GM12865 (cell line): ENCODE results near the gene ACTN3.

Experiments
- DNase-seq: peaks from one replicate; pipeline ENCODE4 v3.0.0; 2010; ENCODE audit warnings: low read depth
- H3K4me3 ChIP-seq: 2 replicates; pipeline ENCODE4 v1.5.1; 2011; ENCODE audit warnings: mild to moderate bottlenecking, low read depth, low read length, control low read depth
- TF ChIP-seq, protein P1 (sequence below): IDR thresholded peaks from 2 replicates; pipeline ENCODE4 v1.5.1; 2011; ENCODE audit warnings: low read length, control low read depth, low read depth, inconsistent platforms; ENCODE audit not compliant: insufficient read depth; ENCODE audit errors: missing control alignments

Gene ACTN3

DNA sequence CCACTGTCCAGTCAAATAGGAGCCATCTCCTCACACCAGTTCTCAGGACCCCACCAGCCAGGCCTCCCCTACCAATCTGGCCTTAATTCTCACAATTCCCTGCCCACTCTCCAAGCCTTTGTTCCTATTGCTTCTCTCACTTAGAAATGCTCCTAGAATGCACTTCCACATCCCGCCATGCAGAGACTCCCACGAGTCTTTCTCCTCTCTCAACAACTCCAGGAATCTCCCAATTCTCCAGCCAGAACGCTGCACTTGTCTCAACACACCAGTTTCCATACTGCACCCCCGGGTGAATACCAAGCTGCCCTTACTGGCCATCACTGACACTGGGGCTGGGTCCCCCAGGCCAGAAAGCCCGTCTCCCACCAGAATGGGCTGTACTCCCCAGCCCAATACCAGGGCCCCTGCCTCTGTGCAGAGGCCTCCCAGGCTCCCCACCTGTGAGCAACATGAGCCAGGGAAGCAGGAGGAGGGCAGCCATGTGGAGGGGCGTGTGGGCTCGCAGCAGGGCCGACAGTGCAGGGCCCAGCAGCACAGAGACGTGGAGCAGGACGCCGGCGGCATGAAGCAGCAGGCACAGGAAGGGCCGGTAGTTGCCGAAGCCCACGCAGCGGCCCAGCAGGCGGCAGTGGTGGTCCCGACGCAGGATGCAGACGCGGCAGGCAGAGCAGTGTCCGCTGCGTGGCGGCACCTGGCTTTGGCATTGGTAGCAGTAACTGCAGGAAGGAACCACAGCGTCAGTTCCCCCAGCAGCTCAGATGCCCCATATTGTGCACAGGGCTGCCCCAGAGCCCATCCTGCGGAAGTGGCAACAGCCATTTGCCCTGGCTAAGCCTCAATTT is 3.2 kb upstream of the ACTN3 start:
- DNase-seq = peak; percentile 90
- TF ChIP-seq, protein P1, sequence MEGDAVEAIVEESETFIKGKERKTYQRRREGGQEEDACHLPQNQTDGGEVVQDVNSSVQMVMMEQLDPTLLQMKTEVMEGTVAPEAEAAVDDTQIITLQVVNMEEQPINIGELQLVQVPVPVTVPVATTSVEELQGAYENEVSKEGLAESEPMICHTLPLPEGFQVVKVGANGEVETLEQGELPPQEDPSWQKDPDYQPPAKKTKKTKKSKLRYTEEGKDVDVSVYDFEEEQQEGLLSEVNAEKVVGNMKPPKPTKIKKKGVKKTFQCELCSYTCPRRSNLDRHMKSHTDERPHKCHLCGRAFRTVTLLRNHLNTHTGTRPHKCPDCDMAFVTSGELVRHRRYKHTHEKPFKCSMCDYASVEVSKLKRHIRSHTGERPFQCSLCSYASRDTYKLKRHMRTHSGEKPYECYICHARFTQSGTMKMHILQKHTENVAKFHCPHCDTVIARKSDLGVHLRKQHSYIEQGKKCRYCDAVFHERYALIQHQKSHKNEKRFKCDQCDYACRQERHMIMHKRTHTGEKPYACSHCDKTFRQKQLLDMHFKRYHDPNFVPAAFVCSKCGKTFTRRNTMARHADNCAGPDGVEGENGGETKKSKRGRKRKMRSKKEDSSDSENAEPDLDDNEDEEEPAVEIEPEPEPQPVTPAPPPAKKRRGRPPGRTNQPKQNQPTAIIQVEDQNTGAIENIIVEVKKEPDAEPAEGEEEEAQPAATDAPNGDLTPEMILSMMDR = peak; percentile 70
- H3K4me3 ChIP-seq = peak overlapping the region; percentile 88

DNA sequence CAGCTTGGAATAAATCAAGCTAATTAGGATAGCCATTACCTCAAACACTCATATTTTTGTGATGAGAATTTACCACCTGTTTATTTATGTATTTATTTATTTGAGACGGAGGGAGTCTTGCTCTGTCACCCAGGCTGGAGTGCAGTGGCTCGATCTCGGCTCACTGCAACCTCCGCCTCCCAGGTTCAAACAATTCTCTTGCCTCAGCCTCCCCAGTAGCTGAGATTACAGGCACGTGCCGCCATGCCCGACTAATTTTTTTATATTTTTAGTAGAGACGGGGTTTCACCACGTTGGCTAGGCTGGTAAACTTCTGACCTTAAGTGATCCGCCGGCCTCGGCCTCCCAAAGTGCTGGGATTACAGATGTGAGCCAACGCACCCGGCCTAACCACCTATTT is 1.8 kb upstream of the ACTN3 start:
- peak overlapping the region; percentile 88 for H3K4me3 ChIP-seq
- DNase-seq = peak; percentile 25

DNA sequence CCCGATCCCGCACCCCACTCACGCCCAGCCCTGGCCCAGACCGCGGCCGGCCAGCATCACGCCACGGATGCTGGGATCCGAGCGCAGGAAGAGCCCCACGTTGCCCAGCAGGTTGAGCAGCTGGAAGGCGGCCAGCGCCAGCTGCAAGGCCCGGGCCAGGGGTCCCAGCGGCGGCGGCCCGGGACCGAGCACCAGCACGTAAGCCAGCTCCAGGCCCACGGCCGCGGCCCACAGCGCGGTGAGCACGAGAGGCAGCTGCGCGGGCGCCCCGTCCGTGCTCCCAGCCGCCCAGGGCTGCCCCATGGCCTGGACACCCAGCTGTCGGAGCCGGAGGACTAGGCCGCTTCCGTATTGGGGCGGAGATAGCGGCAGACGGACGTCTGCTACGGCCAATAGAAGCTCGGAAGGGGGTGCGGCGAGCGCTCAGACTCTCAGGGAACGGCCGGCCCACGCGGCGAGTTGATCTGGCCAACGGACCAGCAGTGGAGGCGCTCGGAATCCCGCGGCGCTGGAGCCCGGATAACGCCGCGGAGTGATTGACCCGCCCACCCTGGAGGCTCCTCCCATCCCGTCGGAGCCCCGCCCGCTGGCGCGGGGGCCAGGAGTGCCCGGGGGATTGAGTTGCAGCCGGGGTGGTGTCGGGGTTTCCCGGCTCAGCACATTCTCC is 869 bp upstream of the ACTN3 start, which contains the start of gene ZDHHC24:
ZDHHC24 (minus strand) TSS at position 348 of the 667 bp plus-strand sequence; CDS start at position 303, 45 bp downstream.
- peak; percentile 98 for DNase-seq
- TF ChIP-seq, protein P1 = no peak
- H3K4me3 ChIP-seq = peak within 1 kb of the TSS; percentile 88

DNA sequence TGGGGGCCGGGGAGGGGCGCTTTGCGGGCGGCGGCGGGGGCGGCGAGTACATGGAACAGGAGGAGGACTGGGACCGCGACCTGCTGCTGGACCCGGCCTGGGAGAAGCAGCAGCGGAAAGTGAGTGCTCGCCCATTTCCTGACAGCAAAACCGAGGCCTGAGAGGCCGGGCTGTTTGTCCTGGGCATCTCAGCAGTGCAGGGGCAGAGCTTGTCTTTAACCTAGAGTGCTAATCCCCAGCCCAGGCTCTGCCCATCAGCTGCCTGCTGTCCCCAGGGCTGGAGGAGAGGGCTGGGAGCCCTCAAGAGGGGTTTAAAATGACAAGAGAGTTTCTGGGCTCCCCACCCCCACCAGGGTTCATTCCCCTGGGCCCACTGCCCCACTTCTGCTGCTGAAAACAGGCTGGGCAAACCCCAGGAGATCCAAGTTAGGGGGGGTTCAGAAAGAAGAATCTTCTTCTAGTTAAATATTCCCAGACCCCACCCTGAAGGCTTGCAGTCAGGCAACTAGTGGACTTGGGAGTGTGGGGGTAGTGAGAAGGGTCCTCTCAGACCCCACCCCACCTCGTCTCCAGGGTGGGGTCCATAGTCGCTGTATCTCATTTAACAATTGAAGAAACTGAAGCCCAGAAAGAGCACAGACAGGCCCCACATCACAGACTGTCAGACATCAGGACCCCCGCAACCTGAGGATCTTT is 411 bp downstream of the ACTN3 start:
- DNase-seq = peak; percentile 16
- no peak overlapping the region; the same call in 1 of the 2 replicates for H3K4me3 ChIP-seq
- TF ChIP-seq, protein P1 = no peak

DNA sequence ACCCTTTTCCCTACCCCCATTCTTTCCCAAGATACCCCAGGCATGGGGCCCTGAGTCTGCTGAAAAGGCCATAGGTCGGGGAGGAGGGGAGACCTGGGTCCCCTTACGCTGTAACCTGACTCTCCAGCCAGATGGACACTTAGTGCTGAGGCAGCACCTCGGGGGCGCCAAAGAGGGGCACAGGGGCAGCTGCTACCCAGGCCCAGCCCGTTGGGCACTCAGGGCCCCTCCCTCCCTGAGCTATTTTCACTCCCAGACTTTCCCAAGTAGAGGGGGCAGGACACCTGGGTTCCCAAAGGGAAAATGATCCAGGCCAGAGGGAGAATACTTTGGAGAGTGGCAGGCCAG is 933 bp downstream of the ACTN3 start:
- DNase-seq = no peak
- TF ChIP-seq, protein P1 = no peak
- H3K4me3 ChIP-seq = no peak overlapping the region

DNA sequence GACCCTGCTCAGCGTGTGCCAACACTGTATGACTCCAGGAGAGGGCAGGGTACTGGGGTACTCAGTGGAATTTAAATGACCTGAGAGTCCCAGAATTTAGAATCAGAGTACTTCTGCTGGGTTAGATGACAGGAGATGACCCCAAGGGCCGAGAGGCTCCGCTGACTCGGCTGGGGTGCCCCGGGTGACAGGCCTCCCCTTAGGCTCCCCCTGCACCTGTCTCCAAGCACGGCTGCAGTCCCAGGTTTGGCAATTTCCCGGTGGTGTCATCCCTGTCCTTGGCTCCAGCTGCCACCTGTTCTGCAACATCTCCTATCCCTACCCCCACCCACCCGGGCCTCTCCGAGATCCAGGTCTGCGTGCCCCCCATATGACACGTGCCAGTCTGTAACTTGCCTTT is 1.3 kb downstream of the ACTN3 start:
- DNase-seq = no peak

More for the DNA sequence above, 1.3 kb downstream of the ACTN3 start:
- TF ChIP-seq, protein P1 = no peak
- H3K4me3 ChIP-seq = no peak overlapping the region
